Kidney capillary endothelial cell (primary cell): ENCODE measurements around the gene CRMP1.
A peak's percentile ranks its signal among the peaks of the same experiment; 100 is the strongest.
"Not testable (repeated sequence)": the region's sequence is repeated elsewhere in the genome, so short reads cannot be mapped to it uniquely, and the experiment has no call there.

ENCODE experiments used
- DNase-seq: peaks from one replicate; pipeline ENCODE4 v3.0.0-alpha.2; 2018; ENCODE audit warnings: low spot score

Gene CRMP1

GRCh38 chr4:5856362-5856761 is 36.5 kb downstream of the CRMP1 start:
- DNase-seq, result not testable (repeated sequence)

GRCh38 chr4:5854929-5855328 is 38.0 kb downstream of the CRMP1 start:
- no peak for DNase-seq

- no peak for DNase-seq
These were observed 40.2 kb downstream of the CRMP1 start for GRCh38 chr4:5852523-5853202.

DNA sequence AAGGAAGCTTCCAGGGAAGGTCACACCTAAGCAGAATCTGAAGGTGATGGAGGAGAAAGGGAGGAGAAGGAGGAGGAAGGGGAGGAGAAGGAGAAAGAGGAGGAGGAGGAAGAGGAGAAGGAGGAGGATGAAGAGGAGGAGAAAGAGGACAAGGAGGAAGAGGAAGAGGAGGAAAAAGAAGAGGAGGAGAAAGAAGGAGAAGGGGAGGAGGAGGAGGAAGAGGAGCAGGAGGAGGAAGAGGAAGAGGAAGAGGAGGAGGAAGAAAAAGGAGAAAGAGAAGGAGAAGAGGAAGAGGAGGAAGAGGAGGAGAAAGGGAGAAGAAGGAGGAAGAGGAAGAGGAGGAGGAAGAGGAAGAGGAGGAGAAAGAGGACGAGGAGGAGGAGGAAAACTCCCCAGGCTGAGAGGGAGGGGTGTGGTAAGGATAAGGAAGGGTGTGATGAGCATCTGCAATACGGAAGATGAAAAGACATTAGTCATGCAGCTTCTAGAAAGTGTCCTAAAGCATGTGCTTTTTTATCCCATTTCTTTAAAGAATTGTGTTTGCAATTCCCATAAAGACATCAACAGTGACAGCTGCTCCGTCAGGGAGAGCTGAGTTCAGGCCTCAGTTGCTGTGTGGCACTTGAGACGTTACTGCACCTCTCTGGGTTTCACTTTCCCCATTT is 41.1 kb downstream of the CRMP1 start:
- DNase-seq, result no peak

- no peak for DNase-seq
These were observed 47.6 kb downstream of the CRMP1 start for GRCh38 chr4:5845035-5845905.

DNA sequence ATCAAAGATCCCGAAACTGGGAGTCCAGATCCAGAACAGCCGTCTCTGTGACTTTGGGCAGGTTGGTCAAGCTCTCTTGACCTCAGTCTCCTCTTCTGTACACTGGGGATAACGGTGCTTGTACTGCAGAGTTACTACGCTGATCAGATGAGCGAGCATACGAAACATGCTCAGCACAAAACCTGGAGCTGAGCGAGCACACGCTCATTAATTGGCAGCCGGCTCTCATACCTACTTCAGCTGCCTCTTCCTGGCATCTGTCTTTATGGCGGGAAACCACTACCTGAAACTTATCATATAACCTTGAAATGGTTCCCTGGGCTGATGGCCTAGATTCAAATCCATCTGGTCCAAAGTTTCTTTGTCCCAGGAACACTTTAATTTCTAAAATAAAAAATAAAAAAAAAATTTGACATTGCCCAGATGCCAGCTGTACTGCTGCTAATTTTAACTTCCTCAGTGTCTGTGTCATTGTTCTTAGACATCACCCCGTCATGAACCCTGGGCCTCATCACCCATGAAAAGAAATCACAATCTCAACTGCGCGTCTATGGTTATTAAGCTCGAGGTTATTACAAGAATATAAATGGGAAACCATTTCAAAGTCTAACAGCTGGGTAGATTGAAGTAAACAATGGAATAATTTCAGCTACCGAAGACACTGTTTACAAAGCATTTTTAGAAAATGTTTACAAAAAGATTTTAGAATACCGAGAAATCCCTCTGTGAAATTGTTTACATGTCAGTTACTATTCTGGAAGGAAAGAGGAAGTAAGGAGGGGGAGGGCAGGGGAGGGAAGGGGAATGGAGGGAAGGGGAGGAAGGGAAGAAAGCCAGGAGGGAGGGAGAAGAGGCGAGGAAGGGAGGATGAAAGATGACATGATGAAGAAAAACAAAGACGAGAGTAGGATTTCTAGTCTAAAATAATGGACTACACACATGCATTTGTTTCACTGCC is 49.0 kb downstream of the CRMP1 start:
- no peak for DNase-seq

DNA sequence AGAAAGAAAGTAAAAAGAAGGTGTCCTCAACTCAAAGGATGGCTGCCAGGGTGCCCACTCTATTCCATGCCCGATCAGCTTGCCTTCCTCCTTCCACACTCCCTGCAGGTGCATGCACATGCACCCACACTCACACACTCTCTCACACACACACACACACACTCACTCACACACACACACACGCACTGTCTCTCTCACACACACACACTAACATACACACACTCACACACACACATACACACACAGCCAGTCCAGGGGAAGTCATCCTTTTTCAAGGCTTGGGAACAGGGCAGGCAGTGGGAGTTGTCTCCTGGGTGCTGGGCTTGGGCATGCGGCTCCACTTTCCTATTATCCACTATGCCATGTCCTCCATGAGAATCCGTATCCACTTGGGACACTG is 50.4 kb downstream of the CRMP1 start:
- DNase-seq, result no peak

DNA sequence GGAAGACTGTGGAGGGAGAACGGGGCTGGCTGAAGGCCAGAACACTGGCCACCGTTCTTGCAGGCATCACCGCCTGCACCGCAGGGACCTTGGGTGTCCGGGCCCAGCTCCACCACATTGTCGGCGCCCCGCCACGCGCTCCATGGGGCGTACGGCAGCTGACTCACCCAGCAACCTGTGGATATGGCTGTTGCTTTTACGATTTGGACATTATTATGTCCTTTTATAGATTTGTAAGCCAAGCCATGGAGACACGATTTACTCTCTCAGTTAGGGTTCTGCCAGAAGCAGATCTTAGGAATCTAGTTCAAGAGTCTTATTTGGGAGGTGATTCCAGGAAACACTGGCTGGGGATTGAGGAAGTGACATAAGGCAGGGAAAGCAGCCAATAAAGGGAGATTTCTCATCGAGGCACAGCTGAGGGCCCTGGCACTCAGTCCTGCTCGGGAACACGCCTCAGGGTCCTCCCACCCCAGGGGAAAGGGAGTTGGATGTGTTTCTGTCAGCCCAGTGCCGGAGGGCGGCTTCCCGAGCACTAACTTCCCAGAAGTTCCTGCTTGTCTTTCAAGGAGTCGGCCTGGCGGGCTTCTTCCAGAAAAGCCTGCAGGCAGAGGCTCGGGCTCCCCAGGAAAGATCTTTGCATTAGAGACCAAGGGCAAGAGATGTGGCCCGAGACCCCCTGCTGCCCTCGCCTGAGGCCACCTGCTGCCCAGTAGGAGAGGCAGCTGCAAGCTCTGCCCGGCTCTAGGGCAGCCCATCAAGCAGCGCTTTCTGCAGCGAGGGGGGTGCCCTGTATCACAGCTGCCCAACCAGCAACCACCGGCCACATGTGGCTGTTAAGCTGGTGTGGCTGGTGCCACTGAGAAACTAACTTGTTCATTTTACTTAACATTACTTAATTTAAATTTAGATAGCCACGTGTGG is 52.9 kb downstream of the CRMP1 start:
- no peak for DNase-seq

- DNase-seq, result no peak
These were observed 53.6 kb downstream of the CRMP1 start for GRCh38 chr4:5839332-5839731.

DNA sequence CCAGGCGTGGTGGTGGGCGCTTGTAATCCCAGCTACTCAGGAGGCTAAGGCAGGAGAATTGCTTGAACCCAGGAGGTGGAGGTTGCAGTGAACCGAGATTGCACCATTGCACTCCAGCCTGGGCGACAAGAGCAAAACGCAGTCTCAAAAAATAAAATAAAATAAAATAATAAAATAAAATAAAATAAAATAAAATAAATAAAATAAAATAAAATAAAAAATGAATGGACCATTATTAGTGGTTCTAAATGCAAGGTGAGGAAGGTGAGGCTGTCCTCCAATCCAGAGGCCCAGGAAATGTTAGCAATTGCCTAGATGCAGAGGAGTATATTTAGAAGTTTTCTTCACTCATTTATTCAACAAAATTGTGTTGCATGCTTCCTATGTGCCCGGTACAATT is 55.4 kb downstream of the CRMP1 start:
- not testable (repeated sequence) for DNase-seq

GRCh38 chr4:5836943-5837342 is 55.9 kb downstream of the CRMP1 start:
- no peak for DNase-seq

GRCh38 chr4:5828005-5828391 is 64.9 kb downstream of the CRMP1 start:
- no peak for DNase-seq

- DNase-seq, result peak; percentile 34
These were observed 65.5 kb downstream of the CRMP1 start for GRCh38 chr4:5827108-5828004.

GRCh38 chr4:5826437-5827107 is 66.3 kb downstream of the CRMP1 start:
- DNase-seq, result no peak

- no peak for DNase-seq
These were observed 67.4 kb downstream of the CRMP1 start for GRCh38 chr4:5825321-5826041.

- peak; percentile 63 for DNase-seq
These were observed 68.3 kb downstream of the CRMP1 start for GRCh38 chr4:5824635-5825034.

DNA sequence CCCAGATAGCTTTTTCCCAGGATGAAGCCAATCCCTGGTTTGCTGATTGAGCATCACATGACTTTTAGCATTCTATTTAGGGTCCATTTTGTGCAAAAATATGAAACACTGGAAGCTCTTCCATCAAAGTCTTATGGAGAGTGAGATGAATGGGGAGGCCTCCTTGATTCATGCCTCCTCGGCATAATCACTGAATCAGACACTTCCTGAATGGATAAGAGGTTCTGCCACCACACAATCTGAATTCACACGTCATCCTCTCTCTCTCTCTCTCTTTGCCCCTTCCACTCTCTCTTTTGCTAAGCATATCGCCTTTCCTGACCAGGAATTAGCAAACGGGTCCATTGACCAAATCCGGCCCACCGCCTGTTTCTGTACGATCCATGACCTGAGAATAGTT is 68.7 kb downstream of the CRMP1 start:
- no peak for DNase-seq

GRCh38 chr4:5823542-5824211 is 69.2 kb downstream of the CRMP1 start:
- DNase-seq, result no peak
